ENCODE data around the gene SPECC1L.

SPECC1L gene

DNA sequence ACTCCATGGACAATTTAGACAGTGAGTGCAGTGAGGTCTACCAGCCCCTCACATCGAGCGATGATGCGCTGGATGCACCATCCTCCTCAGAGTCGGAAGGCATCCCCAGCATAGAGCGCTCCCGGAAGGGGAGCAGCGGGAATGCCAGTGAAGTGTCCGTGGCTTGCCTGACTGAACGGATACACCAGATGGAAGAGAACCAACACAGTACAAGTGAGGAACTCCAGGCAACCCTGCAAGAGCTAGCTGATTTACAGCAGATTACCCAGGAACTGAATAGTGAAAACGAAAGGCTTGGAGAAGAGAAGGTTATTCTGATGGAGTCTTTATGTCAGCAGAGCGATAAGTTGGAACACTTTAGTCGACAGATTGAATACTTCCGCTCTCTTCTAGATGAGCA lies 51.4 kb downstream of the SPECC1L start:
- Histone ChIP-seq H3K4me3 (ENCODE audit: low read depth, low read length) (no peak overlapping the region), H3K14ac (ENCODE audit: low read length) (no peak overlapping the region), H3K4me1 (ENCODE audit: control insufficient read depth in 1 of 2, insufficient read depth in 2 of 2, low read length in 2 of 2) (peaks cover 0 to 2% of the 10 kb centered on the region in 2 experiments), H3K79me2 (ENCODE audit: control insufficient read depth, insufficient read depth, low read length, poor library complexity) (no peaks in the 10 kb centered on the region), H2AFZ (ENCODE audit: insufficient read depth, low read length, poor library complexity) (no peak overlapping the region), H4K8ac (ENCODE audit: low read depth, low read length) (no peak overlapping the region), H3K27ac (ENCODE audit: low read depth, low read length) (no peak overlapping the region), H4K91ac (ENCODE audit: low read depth, low read length) (no peak overlapping the region), H2AK5ac (ENCODE audit: low read length) (no peak overlapping the region), H3K79me1 (ENCODE audit: low read length) (no peaks in the 10 kb centered on the region), H3K27me3 (ENCODE audit: insufficient read depth, low read length) (no peaks in the 10 kb centered on the region), H2BK5ac (ENCODE audit: low read depth, low read length, poor library complexity) (no peak overlapping the region), H3K23ac (ENCODE audit: low read length) (no peak overlapping the region), H3K9ac (ENCODE audit: low read length) (no peak overlapping the region), H2BK120ac (ENCODE audit: insufficient read depth, low read length, poor library complexity) (no peak overlapping the region), H3K4ac (ENCODE audit: low read depth, low read length) (no peak overlapping the region), H3K9me3 (ENCODE audit: insufficient read depth, low read depth, low read length) (peaks cover 2% of the 10 kb centered on the region), H3K18ac (ENCODE audit: low read length) (no peak overlapping the region), H2BK12ac (ENCODE audit: low read length) (no peak overlapping the region), H4K12ac (ENCODE audit: low read depth, low read length) (no peak overlapping the region), H3K36me3 (ENCODE audit: control insufficient read depth in 1 of 2, insufficient read depth in 2 of 2, low read length in 2 of 2) (peaks cover 13 to 20% of the 10 kb centered on the region in 2 experiments), H3K4me2 (ENCODE audit: low read length) (no peak overlapping the region)
- no CpG with 5 or more reads among the region's 13 CpGs for WGBS (ENCODE audit: extremely low coverage, insufficient coverage, insufficient read length)
- DNase-seq, result no peak

GRCh38 chr22:24322522-24322921 lies 51.9 kb downstream of the SPECC1L start:
- no peak overlapping the region for H3K18ac ChIP-seq (ENCODE audit: low read length)
- no peak overlapping the region for H2BK12ac ChIP-seq (ENCODE audit: low read length)
- H4K91ac ChIP-seq (ENCODE audit: low read depth, low read length), result no peak overlapping the region
- H3K27me3 ChIP-seq (ENCODE audit: insufficient read depth, low read length), result no peaks in the 10 kb centered on the region
- H3K4me3 ChIP-seq (ENCODE audit: low read depth, low read length), result no peak overlapping the region
- H3K4ac ChIP-seq (ENCODE audit: low read depth, low read length), result no peak overlapping the region
- H4K12ac ChIP-seq (ENCODE audit: low read depth, low read length), result no peak overlapping the region
- no peak overlapping the region for H3K9ac ChIP-seq (ENCODE audit: low read length)
- H3K4me2 ChIP-seq (ENCODE audit: low read length), result no peak overlapping the region
- H2BK120ac ChIP-seq (ENCODE audit: insufficient read depth, low read length, poor library complexity), result no peak overlapping the region
- H2BK5ac ChIP-seq (ENCODE audit: low read depth, low read length, poor library complexity), result no peak overlapping the region
- H2AK5ac ChIP-seq (ENCODE audit: low read length), result no peak overlapping the region
- DNase-seq, result no peak
- no peak overlapping the region for H3K27ac ChIP-seq (ENCODE audit: low read depth, low read length)
- no peak overlapping the region for H2AFZ ChIP-seq (ENCODE audit: insufficient read depth, low read length, poor library complexity)
- H3K14ac ChIP-seq (ENCODE audit: low read length), result no peak overlapping the region
- no peaks in the 10 kb centered on the region for H3K79me1 ChIP-seq (ENCODE audit: low read length)
- WGBS (ENCODE audit: extremely low coverage, insufficient coverage, insufficient read length), result no CpG with 5 or more reads among the region's 6 CpGs
- peaks cover 0 to 2% of the 10 kb centered on the region in 2 experiments for H3K4me1 ChIP-seq (ENCODE audit: control insufficient read depth in 1 of 2, insufficient read depth in 2 of 2, low read length in 2 of 2)
- no peak overlapping the region for H4K8ac ChIP-seq (ENCODE audit: low read depth, low read length)
- no peak overlapping the region for H3K23ac ChIP-seq (ENCODE audit: low read length)
- H3K36me3 ChIP-seq (ENCODE audit: control insufficient read depth in 1 of 2, insufficient read depth in 2 of 2, low read length in 2 of 2), result peaks cover 13 to 20% of the 10 kb centered on the region in 2 experiments
- peaks cover 2% of the 10 kb centered on the region for H3K9me3 ChIP-seq (ENCODE audit: insufficient read depth, low read depth, low read length)
- no peaks in the 10 kb centered on the region for H3K79me2 ChIP-seq (ENCODE audit: control insufficient read depth, insufficient read depth, low read length, poor library complexity)

DNA sequence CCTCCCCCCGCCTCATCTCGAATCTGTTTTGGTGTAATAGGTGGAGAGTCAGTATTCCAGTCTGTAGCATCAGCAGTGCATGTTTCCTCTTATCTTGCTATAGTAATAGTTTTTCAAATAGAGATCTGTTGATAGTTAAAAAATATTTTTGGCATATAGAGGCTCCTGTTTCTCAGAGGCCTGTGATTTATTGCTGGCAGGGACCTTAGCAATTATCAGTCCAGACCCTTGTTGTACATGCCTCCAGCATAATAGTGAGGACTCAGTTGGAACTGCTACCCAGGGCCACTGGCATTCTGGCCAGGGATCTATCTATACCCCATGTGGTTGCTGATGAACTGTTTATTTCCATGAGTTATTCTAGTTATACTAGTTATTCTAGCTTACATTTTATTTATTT lies 52.6 kb downstream of the SPECC1L start:
- no CpG with 5 or more reads among the region's 2 CpGs for WGBS (ENCODE audit: extremely low coverage, insufficient coverage, insufficient read length)
- no peak overlapping the region for H3K14ac ChIP-seq (ENCODE audit: low read length)
- H3K4me3 ChIP-seq (ENCODE audit: low read depth, low read length), result no peak overlapping the region

GRCh38 chr22:24323695-24324094 lies 53.1 kb downstream of the SPECC1L start:
- Histone ChIP-seq H3K14ac (ENCODE audit: low read length) (no peak overlapping the region), H2BK120ac (ENCODE audit: insufficient read depth, low read length, poor library complexity) (no peak overlapping the region), H3K9ac (ENCODE audit: low read length) (no peak overlapping the region), H3K79me1 (ENCODE audit: low read length) (no peaks in the 10 kb centered on the region), H2AFZ (ENCODE audit: insufficient read depth, low read length, poor library complexity) (no peak overlapping the region), H2BK5ac (ENCODE audit: low read depth, low read length, poor library complexity) (no peak overlapping the region), H3K79me2 (ENCODE audit: control insufficient read depth, insufficient read depth, low read length, poor library complexity) (no peaks in the 10 kb centered on the region), H4K91ac (ENCODE audit: low read depth, low read length) (no peak overlapping the region), H3K36me3 (ENCODE audit: control insufficient read depth in 1 of 2, insufficient read depth in 2 of 2, low read length in 2 of 2) (peaks cover 9 to 22% of the 10 kb centered on the region in 2 experiments), H3K4me1 (ENCODE audit: control insufficient read depth in 1 of 2, insufficient read depth in 2 of 2, low read length in 2 of 2) (peaks cover 0 to 2% of the 10 kb centered on the region in 2 experiments), H3K27me3 (ENCODE audit: insufficient read depth, low read length) (no peaks in the 10 kb centered on the region), H3K4me3 (ENCODE audit: low read depth, low read length) (no peak overlapping the region), H3K4ac (ENCODE audit: low read depth, low read length) (no peak overlapping the region), H3K27ac (ENCODE audit: low read depth, low read length) (no peak overlapping the region), H3K9me3 (ENCODE audit: insufficient read depth, low read depth, low read length) (peaks cover 2% of the 10 kb centered on the region), H3K4me2 (ENCODE audit: low read length) (no peak overlapping the region), H3K18ac (ENCODE audit: low read length) (no peak overlapping the region), H2AK5ac (ENCODE audit: low read length) (no peak overlapping the region), H3K23ac (ENCODE audit: low read length) (no peak overlapping the region), H2BK12ac (ENCODE audit: low read length) (no peak overlapping the region), H4K12ac (ENCODE audit: low read depth, low read length) (no peak overlapping the region), H4K8ac (ENCODE audit: low read depth, low read length) (no peak overlapping the region)
- DNase-seq, result no peak
- no CpG with 5 or more reads among the region's 3 CpGs for WGBS (ENCODE audit: extremely low coverage, insufficient coverage, insufficient read length)

More for the DNA sequence above, 52.6 kb downstream of the SPECC1L start:
- Histone ChIP-seq H4K8ac (ENCODE audit: low read depth, low read length) (no peak overlapping the region), H3K9me3 (ENCODE audit: insufficient read depth, low read depth, low read length) (peaks cover 2% of the 10 kb centered on the region), H4K12ac (ENCODE audit: low read depth, low read length) (no peak overlapping the region), H3K4me2 (ENCODE audit: low read length) (no peak overlapping the region), H3K4ac (ENCODE audit: low read depth, low read length) (no peak overlapping the region), H2BK5ac (ENCODE audit: low read depth, low read length, poor library complexity) (no peak overlapping the region), H3K27ac (ENCODE audit: low read depth, low read length) (no peak overlapping the region), H2AFZ (ENCODE audit: insufficient read depth, low read length, poor library complexity) (no peak overlapping the region), H3K79me2 (ENCODE audit: control insufficient read depth, insufficient read depth, low read length, poor library complexity) (no peaks in the 10 kb centered on the region), H2AK5ac (ENCODE audit: low read length) (no peak overlapping the region), H3K9ac (ENCODE audit: low read length) (no peak overlapping the region), H3K23ac (ENCODE audit: low read length) (no peak overlapping the region), H4K91ac (ENCODE audit: low read depth, low read length) (no peak overlapping the region), H3K18ac (ENCODE audit: low read length) (no peak overlapping the region), H3K4me1 (ENCODE audit: control insufficient read depth in 1 of 2, insufficient read depth in 2 of 2, low read length in 2 of 2) (peaks cover 0 to 2% of the 10 kb centered on the region in 2 experiments), H3K27me3 (ENCODE audit: insufficient read depth, low read length) (no peaks in the 10 kb centered on the region), H2BK120ac (ENCODE audit: insufficient read depth, low read length, poor library complexity) (no peak overlapping the region), H2BK12ac (ENCODE audit: low read length) (no peak overlapping the region), H3K36me3 (ENCODE audit: control insufficient read depth in 1 of 2, insufficient read depth in 2 of 2, low read length in 2 of 2) (peaks cover 13 to 22% of the 10 kb centered on the region in 2 experiments), H3K79me1 (ENCODE audit: low read length) (no peaks in the 10 kb centered on the region)
- DNase-seq, result peak in 1 of 2 donors; percentile 36

All from trophoblast cell (in vitro differentiated cells and primary cell).